Measurements from ENCODE around the gene ASTN2.

The ASTN2 gene

DNA sequence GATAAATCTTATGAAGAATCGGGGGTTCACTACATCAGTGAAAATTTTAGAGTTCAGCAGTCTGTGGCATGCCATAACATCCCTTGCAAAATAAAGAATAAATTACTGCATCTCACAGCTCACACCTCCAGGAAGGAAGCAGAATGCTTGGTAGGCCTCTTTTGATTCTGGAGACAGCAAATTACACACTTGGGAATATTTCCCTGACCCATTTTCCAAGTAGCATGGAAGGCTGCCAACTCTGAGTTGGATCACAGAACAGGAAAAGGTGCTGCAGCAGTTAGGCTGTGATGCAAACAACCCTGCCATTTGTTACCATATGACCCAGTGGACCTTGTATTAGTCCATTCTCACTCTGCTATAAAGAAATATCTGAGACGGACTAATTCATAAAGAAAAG, 293.5 kb downstream of the ASTN2 start:
- no peak for TF ChIP-seq GATA2 (IDR thresholded peaks at IDR 0.05; ENCODE audit: low read depth, low read length)

DNA sequence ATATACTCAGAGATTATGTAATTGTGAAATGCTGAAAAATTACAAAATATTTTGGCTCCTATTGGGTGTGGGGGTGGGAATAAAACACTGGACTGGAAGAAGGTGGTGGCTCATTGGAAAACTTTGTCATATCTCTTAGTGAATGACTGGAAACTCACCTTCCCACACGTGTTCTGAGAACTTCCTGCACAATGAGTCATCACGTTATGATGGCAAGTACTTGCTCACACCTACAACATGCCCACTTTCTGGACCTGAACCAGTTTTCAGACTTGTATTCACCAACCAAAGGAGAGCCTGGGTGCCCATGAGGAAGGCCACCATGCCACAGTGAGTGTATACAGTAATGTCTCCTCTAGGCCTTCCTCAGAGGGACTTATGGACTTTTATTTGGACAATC, 294.8 kb downstream of the ASTN2 start:
- no peak for TF ChIP-seq GATA2 (IDR thresholded peaks at IDR 0.05; ENCODE audit: low read depth, low read length)
- TF ChIP-seq GATA3 (IDR thresholded peaks at IDR 0.05; ENCODE audit: low read depth, low read length): no peak

- TF ChIP-seq GATA3 (IDR thresholded peaks at IDR 0.05; ENCODE audit: low read depth, low read length): no peak
- TF ChIP-seq GATA2 (IDR thresholded peaks at IDR 0.05; ENCODE audit: low read depth, low read length): no peak
These were observed 298.8 kb downstream of the ASTN2 start for GRCh38 chr9:117116084-117116483.

DNA sequence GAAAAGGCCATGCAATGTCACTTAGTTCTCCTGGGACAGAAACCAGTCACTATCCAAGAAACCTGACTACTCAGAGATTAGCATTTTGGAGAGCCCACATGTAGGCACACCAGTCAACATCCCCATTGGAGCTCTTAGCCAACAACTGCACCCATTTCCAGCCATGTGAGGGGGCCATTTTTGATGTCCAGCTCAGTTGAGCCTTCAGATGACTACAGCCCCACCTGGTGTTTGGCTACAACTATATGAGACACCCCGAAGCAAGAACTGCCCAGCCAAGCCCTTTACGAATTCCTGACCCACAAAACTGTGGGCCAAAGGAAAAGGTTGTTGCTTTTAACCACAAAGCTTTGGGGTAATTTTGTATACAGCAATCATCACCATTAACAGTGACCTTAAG, 300.1 kb downstream of the ASTN2 start:
- no peak for TF ChIP-seq GATA2 (IDR thresholded peaks at IDR 0.05; ENCODE audit: low read depth, low read length)
- TF ChIP-seq GATA3 (IDR thresholded peaks at IDR 0.05; ENCODE audit: low read depth, low read length): no peak

DNA sequence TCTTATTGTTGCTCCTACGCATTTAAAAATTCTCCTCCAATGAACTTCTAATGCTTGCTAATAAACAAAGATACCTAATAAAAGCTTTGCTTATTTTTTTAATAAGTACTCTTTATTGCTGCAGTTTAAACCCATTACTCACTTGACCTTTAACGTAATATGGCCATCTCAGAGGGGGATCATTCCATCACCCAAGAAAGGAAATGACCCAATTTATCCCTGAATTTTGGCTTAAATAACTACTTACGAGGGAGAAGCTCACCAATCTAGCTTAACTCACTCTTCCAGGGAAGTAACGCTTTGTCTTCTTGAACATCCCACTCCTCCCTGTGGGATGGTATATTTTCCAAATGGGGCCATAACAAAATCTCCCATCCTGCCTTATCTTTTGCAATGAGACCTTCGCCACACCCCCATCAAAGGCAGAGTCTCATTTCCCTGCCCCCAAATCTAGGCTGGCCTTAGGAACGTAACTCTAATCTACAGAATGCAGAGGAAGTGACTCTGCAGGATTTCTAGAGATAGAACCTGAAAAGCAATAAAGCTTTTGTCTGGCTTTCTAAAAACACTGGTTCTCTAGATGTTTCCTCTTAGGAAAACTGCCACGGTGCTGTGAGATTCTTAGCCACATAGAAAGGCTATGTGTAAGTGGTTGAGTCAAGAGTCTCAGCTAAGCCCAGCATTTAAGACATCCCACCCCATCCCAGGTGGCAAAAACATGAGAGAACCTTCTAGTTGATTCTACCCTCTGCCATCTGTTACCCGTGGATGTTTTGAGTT, 310.0 kb downstream of the ASTN2 start:
- TF ChIP-seq GATA2 (IDR thresholded peaks at IDR 0.05; ENCODE audit: low read depth, low read length) (no peak), GATA3 (IDR thresholded peaks at IDR 0.05; ENCODE audit: low read depth, low read length) (no peak)

- TF ChIP-seq GATA2 (IDR thresholded peaks at IDR 0.05; ENCODE audit: low read depth, low read length): no peak
- TF ChIP-seq GATA3 (IDR thresholded peaks at IDR 0.05; ENCODE audit: low read depth, low read length): no peak
These were observed 310.7 kb downstream of the ASTN2 start for GRCh38 chr9:117104206-117104605.

GRCh38 chr9:117103438-117104110, 311.3 kb downstream of the ASTN2 start:
- no peak for TF ChIP-seq GATA3 (IDR thresholded peaks at IDR 0.05; ENCODE audit: low read depth, low read length)
- TF ChIP-seq GATA2 (IDR thresholded peaks at IDR 0.05; ENCODE audit: low read depth, low read length): no peak

DNA sequence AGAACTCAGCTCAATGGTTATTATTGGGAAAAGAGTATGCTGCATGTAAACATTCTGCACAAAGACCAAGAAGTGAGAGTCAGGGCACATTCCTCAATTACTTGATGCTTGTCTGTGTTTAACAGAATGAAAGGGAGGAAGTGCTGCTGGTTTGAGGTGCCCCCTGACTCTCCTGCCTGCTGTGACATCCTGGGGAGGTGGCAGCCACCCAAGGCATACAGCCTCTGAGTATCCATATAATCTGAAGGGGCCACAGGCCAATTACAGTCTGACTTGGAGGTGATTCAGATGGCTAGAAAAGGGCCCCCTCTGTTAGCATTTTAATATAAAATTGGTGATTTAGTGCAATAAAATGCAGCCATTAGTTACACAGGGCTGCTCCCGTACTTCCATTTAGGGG, 313.8 kb downstream of the ASTN2 start:
- TF ChIP-seq GATA2 (IDR thresholded peaks at IDR 0.05; ENCODE audit: low read depth, low read length) (no peak), GATA3 (IDR thresholded peaks at IDR 0.05; ENCODE audit: low read depth, low read length) (no peak)

GRCh38 chr9:117098331-117098730, 316.5 kb downstream of the ASTN2 start:
- TF ChIP-seq GATA2 (IDR thresholded peaks at IDR 0.05; ENCODE audit: low read depth, low read length) (no peak), GATA3 (IDR thresholded peaks at IDR 0.05; ENCODE audit: low read depth, low read length) (no peak)

GRCh38 chr9:117097761-117098160, 317.1 kb downstream of the ASTN2 start:
- TF ChIP-seq GATA3 (IDR thresholded peaks at IDR 0.05; ENCODE audit: low read depth, low read length) (no peak), GATA2 (IDR thresholded peaks at IDR 0.05; ENCODE audit: low read depth, low read length) (no peak)

DNA sequence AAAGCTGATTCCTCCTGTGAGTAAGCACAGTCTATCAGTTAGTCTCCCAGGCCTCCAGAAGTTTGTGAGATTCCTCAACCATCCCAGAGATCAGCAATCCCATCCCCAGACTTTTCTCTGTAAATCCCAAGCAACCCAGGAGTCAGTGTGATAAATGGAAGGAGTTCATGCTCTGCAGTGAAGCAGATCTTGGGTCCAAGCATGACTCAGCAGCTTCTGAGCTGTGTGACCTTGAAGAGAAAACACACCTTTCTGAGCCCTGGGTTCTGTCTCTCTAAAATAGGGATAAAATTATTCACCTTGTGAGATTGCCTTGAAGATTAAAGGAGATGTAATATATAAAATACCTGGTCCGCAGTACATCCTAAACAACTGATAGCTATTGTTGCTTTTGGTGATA, 318.7 kb downstream of the ASTN2 start:
- TF ChIP-seq GATA3 (IDR thresholded peaks at IDR 0.05; ENCODE audit: low read depth, low read length): no peak
- TF ChIP-seq GATA2 (IDR thresholded peaks at IDR 0.05; ENCODE audit: low read depth, low read length): no peak

- TF ChIP-seq GATA3 (IDR thresholded peaks at IDR 0.05; ENCODE audit: low read depth, low read length) (no peak), GATA2 (IDR thresholded peaks at IDR 0.05; ENCODE audit: low read depth, low read length) (no peak)
These were observed 319.8 kb downstream of the ASTN2 start for GRCh38 chr9:117095081-117095480.

DNA sequence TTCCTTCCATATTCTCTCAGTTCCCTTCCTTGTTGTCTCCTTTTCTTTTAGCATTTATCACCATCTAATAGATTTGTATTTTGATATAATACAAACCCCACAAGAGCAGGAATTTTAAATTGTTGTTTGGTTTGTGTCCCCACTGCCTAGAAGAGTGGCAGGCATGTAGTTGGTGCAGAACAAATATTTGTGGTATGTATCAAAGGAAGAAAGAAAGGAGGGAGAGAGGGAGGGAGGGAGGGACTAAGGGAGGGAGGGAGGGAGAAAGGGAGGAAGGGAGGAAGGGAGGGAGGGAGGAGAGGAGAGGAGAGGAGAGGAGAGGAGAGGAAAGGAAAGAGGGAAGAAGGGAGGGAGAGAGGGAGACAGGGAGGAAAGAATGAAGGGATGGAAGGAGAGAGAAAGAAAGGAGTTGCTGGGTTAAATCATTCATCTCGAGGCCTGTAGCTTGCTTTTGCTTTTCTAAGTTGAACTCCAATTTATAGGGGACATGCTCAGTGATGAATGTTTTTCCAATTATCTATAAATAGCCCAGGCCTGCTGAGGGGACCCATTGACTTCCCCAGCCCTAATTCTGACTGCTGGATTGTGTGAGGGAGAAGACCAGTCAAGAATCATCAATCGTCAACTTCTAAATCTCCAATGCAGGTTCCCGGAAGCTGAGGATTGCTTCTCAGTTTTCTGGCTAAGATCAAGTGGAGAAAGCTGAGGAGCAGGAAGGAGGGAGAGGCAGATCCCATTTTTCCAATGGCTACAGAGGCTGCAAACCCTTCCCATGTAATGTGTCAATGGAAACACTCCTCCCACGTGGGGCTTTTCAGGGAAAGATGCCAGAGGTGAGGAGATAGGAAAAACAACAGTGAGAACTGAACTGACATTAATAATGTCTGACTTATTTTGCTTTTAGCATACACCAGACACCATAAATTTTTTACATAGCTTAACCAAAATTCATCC, 320.7 kb downstream of the ASTN2 start:
- TF ChIP-seq GATA3 (IDR thresholded peaks at IDR 0.05; ENCODE audit: low read depth, low read length) (no peak), GATA2 (IDR thresholded peaks at IDR 0.05; ENCODE audit: low read depth, low read length) (no peak)

GRCh38 chr9:117092582-117092981, 322.3 kb downstream of the ASTN2 start:
- TF ChIP-seq GATA3 (IDR thresholded peaks at IDR 0.05; ENCODE audit: low read depth, low read length) (no peak), GATA2 (IDR thresholded peaks at IDR 0.05; ENCODE audit: low read depth, low read length) (no peak)

Measured in SH-SY5Y (cell line).